GM21825 (cell line): Measurements from ENCODE around the gene CCDC91.
"Not testable (repeated sequence)": the region's sequence is repeated elsewhere in the genome, so short reads cannot be mapped to it uniquely, and the experiment has no call there.

Experiments used
- ATAC-seq: cut with Tn5 transposase; IDR thresholded peaks from one replicate; pipeline ENCODE4 v1.9.1; 2021; ENCODE audit warnings: mild to moderate bottlenecking, moderate library complexity; ENCODE audit not compliant: unreplicated experiment

CCDC91 gene

DNA sequence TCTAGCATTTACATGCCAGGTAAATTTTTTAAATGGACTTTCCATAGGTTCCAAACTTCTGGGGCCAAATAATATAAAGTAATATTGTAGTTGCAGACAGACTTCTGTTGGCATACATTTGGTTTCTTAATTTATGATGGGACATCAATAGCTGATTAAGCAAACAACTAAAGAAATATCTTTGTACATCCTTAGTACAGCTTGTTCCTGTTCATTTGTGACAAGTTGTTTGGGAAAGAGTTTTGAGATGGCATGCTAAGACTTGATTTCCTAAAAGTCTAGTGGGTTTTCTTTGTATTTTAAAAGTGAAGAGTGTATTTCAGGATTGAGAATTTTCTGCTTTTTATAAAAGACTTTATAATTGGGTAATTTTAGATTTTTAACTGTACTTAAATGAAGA lies 41.0 kb downstream of the CCDC91 start:
- no peak for ATAC-seq

DNA sequence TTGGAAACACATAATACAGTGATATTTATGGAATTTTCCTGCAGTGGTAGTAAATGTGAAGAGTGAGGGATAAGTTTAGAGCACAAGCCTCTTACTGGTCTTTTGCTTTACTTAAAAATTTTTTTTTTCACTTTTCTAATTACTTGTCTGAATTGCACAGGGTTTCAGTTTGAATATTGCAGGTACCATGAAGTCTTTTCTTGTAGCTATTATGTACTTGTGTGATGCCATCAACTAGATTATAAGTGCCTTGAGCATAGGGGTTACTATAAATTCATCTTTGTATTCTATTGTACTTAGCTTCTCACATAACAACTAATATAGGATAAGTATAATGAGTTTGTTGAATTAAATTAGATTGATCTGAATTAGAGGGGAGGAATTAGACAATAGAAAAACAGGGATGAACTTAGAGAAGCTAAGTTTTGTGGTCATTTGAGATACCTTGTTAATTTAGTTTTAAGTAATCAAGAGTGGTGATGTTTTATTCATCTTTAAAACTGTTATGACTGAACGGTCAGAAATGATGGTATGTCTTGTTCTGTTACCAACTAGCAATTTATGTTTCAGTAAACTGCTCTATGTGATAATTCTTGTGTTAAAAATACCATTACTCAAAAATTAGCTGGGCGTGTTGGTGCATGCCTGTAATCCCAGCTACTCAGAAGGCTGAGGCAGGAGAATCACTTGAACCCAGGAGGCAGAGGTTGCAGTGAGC lies 42.1 kb downstream of the CCDC91 start:
- no peak for ATAC-seq

DNA sequence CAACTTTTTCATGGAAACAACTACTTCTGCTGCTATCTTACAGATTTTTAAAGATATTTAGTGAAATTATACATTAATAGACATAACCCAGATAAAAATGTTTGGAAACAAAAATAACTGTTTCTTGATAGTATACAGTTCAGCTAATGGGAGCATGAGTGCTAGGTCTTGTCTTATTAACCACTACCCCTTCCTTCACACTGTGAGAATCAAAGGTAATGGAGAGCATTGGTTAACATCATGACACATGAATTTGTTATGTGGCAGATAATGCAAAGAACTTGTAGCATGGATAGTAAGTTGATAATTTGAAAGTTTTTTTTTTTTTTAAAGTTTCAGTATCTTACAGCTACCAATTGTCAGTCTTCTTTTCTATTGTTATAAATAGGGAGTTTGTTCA lies 44.2 kb downstream of the CCDC91 start:
- ATAC-seq: no peak

DNA sequence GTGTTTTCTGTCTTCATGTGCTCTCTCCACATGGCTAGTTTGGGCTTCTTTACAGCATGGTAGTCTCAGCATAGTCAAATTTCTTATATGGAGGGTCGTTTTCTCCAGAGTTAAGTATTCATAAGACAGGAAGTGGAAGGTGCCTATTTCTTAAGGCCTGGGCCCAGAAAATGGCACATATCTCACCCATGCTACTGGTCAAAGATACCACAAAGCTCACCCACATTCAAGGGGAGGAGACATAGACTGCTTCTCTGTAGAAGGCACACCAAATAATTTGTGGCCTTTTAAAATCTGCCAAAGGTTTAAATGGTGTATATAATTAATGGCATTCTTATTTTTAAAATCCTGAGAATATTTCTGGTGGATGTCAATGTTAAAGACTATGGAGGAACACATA lies 44.8 kb downstream of the CCDC91 start:
- ATAC-seq: no peak

DNA sequence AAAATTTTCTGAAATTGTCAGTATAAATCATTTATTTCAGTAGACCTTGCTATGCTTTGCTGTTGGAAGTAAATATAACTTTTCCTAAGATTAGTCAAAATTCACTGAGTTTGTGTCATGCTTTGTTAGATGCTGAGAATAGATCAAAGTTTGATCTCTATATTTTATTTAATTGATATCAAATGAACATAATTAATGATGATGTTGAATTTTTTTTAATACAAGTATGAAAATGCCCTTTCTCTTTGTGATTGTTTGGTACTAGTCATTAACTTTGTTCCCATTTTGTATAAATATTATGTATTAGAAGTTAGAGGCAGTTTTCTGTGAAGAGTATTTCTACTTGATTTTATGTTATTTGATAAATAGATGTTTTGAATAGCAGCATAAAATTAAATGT lies 45.7 kb downstream of the CCDC91 start:
- ATAC-seq: no peak

DNA sequence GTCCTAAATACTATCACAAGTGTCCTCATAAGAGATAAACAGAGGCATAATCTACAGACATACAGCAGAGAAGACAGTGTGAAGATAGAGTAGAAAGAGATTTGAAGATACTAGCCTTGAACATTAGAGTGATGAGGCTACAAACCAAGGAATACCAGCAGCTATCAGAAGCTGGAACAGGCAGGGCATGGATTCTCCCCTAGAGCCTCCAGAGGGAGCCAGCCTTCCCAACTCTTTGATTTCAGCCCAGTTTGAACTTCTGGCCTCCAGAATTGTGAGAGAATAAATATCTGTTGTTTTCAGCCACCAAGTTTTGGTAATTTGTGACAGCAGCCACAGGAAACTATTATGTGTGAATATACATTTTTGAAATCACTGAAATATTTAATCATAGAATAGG lies 47.2 kb downstream of the CCDC91 start:
- no peak for ATAC-seq

DNA sequence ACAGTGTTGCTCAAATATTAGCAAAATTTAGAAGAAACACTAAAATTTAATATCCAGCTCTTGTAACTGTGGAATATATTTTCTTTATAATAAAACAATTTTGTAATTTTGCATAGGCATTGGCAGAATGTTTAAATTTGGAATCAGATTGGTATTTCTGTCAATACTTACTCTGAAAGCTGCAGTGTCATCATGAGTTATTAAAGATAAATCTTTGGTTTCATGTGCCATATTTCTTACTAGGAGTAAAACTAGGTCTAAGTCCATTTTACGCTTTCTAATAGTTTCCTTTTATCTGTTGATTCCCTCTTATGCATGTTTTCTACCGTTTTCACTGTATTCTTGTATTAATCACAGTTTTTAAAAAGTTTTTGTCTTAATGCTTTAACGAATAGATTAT lies 49.7 kb downstream of the CCDC91 start:
- ATAC-seq: no peak

DNA sequence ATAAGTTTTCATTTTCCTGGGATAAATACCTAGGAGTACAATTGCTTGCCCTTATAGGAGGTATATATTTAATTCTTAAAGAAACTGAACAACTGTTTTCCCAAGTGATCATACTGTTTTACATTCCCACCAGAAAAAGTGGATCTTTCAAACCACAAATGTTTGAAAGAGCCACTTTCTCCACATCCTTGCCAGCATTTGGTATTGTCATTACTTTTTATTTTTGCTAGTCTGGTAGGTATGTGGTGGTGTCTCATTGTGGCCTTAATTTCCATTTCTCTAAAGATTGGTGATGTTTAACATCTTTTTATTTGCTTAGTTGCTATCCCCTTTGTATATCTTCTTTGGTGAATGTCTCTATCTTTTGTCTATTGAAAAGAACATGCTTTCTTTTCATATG lies 50.6 kb downstream of the CCDC91 start:
- no peak for ATAC-seq

DNA sequence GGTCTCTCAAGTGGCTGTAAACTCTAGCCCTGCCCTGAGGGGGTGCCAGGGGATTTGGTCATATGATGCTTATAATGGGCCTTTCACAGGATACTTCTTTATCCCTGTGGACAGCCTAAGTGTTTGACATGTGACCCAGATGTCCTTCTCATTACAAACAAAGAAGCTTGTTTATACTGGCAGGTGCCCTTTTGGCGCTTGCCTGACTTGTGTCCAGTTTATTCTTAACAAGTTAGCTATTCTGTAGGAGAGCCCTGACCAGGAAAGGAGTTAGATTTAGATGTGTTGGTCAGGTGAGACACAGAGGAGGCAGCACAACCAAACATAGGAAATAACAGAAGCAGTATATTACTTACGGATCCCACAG lies 51.9 kb downstream of the CCDC91 start:
- ATAC-seq: no peak

DNA sequence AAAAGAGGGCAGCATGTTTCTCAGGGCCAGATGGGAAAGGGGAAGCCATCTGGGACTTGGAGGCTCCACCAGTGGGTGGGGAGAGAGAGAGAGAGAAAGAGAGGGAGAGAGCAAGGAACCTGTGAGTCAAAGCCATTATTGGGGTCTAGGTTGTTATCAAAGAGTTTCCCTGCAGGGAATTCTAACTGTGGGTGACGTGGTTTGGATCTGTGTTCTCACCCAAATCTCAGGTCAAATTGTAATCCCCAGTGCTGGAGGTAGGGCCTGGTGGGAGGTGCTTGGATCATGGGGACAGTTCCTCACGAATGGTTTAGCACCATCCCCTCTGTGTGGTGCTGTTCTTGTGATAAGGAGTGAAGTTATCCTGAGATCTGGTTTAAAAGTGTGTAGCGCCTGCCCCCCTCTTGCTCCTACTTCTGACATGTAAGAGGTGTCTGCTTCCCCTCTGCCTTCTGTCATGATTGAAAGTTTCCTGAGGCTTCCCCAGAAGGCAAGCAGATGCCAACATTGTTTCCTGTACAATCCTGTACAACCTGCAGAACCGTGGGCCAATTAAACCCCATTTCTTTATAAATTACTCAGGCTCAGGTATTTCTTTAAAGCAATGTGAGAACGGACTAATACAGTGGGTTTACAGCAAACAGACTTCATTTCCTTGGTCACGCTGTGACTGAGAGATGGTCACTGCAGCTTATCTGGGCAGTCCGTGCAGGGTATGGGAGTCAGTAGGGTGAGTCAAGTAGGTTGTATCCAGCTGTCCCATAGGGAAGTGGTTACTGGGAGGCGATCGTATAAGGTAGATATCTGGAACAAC lies 52.4 kb downstream of the CCDC91 start:
- no peak for ATAC-seq

DNA sequence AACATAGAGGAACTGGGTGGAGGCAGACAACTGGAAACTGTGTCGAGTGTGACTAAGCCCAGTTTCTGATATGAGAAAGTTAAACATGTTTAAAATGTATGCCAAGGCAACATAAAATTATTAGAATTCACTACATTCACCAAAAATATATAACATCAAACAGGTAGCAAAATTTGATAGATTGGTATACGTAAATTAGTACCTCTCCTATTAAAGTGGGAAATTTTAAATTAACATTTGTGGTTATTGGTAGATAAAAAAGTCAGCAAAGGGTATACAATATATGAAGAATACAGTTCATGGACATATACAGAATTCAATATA lies 53.0 kb downstream of the CCDC91 start:
- no peak for ATAC-seq

DNA sequence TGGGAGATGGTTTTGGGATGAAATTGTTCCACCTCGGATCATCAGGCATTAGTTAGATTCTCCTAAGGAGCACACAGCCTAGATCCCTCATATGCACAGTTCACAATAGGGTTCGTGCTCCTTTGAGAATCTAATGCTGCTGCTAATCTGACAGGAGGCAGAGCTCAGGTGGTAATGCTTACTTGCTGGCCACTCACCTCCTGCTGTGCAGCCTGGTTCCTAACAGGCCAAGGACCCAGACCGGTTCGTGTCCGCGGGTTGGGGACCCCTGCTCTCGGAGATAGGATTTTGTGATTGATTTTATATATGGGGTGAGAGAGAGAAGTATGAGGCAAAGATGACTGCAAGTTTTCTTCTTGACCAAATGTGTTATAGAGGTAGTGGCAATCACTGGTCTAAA lies 57.5 kb downstream of the CCDC91 start:
- ATAC-seq: no peak

DNA sequence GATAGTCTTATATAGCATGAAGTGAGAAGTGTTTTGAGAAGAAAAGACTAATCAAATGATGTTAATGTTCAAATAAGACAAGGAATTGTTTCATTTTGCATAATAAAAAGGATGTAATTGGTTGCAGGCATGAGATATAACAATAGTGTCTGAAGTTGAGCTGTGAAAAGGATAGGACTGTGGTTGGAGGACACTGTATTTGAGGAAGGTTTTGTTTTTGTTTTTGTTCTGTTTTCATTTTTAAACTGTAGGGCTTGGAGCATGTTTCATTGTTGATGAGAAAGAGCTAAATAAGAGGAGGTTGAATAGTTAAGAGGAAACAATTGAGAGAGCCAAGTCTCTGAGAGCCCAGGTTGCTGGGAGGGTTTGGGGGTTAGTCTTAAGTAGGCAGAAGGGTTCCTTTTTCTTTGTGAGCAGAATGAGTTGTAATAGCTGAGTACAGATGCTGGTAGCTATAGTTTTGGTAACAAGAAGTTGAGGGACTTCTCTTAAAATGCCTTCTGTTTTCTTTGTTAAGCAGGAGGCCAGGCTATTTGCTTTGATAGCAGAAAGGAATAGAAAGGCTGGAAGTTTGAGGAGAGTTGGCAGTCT lies 58.4 kb downstream of the CCDC91 start:
- ATAC-seq: peak; percentile 34

DNA sequence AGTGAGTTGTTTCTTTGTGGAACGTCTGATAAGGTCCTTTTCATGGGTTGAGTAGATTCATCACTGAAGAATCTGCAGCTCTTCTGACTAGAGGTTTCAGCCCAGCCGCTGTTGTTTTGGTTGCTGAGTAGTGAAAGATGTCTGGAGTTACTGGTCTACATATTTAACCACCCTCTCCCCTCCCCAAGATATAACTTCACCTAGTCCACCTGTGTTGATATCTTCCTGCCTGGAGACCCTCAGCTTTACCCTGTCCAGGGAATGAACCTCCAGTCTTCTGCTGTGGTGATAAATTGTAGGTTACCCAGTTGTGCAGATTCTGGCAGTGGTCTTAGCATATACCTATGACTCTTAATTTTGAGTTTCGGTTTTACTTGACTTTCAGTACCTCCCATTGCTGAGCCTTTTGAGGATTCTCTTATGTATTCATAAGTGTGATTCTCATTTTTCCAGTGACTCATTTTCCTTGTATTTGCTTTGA lies 62.9 kb downstream of the CCDC91 start:
- ATAC-seq: peak; percentile 94

DNA sequence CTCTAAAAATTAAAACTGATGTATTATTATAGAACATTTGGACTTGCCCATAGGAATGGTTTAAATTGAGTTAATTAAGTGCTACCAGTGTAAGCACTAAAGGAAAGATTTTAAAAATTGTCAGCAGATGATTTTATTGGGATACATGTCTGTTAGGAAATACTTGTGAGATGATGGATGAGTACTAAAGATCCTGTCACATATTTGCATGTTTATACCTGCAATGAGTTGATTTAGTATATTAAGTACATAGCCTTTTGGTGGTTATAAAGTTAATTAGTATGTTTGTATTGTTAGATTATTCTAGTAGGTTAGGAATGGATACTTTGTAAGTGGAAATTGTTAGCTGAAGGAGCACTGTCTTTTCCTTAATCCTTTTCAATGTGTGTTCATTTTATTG lies 67.2 kb downstream of the CCDC91 start:
- ATAC-seq: no peak

DNA sequence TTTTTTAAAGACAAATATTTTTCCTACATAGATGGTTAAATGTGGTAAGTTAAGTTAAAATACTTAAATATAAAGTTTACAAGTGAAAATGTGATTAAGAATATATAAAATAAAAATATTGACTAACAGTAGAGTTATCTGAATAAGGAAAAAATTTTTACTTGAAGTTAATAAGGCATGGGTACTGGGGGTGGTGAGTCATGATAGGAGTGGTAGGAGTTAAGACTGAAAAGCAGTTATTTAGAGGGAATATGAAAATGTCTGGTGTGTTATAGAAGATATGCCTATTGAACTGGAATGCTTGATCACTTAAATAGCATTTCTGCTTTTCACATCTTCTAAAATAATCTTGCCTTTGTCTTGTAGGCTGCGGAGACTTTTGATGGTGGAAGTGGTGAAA lies 68.7 kb downstream of the CCDC91 start:
- ATAC-seq: no peak

DNA sequence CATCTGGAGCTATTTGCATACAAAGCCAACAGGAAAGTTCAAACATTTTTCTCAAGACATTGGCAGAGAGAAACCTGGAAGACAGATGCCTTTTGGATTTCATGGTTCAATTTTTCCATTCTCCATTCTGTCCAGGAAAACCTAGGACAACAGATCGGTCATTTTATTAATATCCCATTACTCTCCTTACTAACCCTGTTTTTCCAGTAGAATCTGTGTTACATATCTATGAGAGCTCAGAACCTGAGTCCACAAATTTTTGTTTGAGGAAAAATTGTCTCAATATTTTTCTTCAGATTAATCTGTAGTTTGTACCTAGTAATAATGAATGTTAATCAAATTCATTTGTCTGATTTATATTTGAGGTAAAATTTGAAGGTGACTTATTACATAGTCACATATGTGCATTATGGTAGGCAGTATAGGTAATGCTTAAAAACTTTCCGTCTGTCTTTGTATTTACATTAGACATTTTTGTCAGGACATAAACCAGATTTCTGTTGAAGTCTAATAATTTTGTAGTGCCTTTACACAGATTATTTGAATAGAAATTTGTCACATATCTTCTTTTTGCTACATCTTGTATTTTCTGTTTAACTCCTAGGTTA lies 75.3 kb downstream of the CCDC91 start:
- no peak for ATAC-seq

DNA sequence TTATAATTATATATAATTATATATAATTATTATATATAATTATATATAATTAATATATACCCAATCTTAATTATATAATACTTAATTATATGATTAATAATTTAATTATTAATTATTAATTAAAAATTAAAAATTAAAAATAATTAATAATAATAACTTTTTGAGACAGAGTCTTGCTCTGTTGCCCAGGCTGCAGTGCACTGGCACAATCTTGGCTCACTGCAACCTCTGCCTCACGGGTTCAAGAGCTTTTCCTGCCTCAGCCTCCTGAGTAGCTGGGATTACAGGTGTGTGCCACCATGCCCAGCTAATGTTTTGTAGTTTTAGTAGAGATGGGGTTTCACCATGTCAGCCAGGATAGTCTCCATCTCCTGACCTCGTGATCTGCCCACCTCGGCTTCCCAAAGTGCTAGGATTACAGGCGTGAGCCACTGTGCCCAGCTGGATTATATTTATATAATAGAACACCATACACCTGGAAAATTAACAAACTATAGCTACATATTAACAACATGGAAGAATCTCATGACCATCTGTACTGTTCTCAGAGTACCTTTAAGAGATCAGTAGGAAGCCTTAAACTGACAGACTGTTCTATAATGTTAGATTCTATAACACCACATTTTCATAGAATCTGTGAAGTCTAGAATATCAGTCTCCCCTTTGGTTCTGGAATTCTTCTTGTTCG lies 77.8 kb downstream of the CCDC91 start:
- ATAC-seq: not testable (repeated sequence)

DNA sequence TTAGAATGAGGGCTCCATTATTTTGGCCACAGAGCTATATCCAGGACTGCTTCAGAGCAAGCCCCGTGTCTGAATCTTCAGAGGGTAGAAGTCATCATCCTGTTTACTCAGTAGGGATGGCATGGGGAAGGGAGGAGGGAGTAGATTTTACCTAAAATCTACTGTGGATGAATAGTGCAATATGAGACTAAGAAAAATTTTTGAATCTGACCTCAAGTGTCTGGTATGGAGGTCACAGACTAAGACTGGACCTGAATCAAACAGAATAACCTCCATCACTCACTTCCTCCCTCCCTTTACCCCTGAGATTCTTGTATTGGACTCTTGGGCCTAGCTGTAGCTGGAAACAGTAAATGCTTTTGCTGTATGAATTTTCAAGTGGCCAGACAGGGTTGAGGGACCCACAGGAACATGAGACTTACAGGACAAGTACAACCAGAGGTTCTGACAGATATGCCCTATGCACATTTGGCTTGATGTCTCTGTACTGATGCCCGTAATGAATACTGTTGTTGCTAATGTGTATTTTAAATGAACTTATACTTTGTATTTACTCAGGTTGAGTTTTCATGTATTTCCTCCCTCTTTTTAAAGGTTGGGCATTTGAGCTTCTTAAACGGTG lies 78.5 kb downstream of the CCDC91 start:
- ATAC-seq: no peak

DNA sequence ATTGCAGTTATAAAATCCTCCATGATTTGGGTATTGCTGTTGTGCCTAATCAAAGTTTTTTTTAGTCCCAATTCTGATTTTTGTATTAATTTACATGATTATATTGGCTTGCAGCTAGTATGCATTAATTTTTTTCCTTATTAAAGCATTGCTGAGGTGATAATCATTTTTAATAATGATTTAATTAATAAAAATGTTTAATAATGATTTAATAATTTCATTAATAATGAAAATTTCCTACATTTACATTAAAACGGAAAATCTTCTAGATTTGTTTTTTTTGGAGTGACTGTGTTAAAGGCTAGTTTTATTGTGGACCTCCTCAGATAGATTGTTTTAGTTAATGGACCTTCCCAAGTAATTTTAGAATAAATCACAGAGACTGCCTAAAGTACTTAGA lies 79.6 kb downstream of the CCDC91 start:
- ATAC-seq: no peak

DNA sequence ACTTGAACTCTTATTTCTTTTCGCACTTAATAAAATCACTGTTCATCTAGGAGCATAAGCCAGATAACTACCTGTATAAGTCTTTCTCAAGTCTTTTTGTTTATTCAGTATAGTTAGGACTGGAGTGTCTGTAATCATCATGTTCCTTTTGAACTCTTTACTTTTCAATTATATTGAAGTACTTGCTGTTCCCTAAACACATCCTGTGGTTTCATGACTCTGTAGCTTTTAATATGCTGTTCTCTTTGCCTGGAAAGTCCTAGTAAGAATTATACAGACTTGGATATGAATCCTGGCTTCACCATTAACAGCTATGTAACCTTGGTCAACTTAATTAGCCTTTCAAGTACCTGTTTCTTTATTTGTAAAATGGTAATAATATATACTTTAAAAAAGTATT lies 88.2 kb downstream of the CCDC91 start:
- no peak for ATAC-seq
